Vagina (tissue), 2 donors: ENCODE data around the gene CPNE7.

Source experiments
- CTCF ChIP-seq, 3 experiments: fragments of 450-650 bp in 2 of 3; fragments of 200-600 bp in 1 of 3; sonication (generic) in 1 of 3; IDR thresholded peaks; one replicate each; pipeline ENCODE4 v1.5.1; 2017 to 2019; ENCODE audit warnings: antibody characterized with exemption in 3 of 3, mild to moderate bottlenecking in 2 of 3, moderate library complexity in 2 of 3
- POLR2A ChIP-seq, 2 donors: fragments of 450-650 bp; IDR thresholded peaks; one replicate each; pipeline ENCODE4 v1.6.1; 2017; ENCODE audit warnings: antibody characterized with exemption in 2 of 2, mild to moderate bottlenecking in 2 of 2, moderate library complexity in 2 of 2
- POLR2AphosphoS5 ChIP-seq, 2 donors: sonication (generic); formaldehyde crosslinking; IDR thresholded peaks; one replicate each; pipeline ENCODE4 v1.9.0; 2017; ENCODE audit warnings: antibody characterized with exemption in 2 of 2, mild to moderate bottlenecking in 2 of 2, low read depth in 1 of 2; ENCODE audit not compliant: insufficient read depth in 1 of 2

GRCh38 chr16:89619840-89620239, 44.3 kb downstream of the CPNE7 start:
- no peak for TF ChIP-seq CTCF (IDR thresholded peaks at IDR 0.05)
- no peak for TF ChIP-seq POLR2A (IDR thresholded peaks at IDR 0.05)
- no peak for TF ChIP-seq POLR2AphosphoS5 (IDR thresholded peaks at IDR 0.05; ENCODE audit: insufficient read depth in 1 of 2, low read depth in 1 of 2)
